GM12875 (cell line): Measurements from ENCODE around the gene CELF5.

ENCODE experiments used
- H3K4me3 ChIP-seq: one replicate; pipeline ENCODE4 v1.5.1; 2011; ENCODE audit warnings: low read depth, low read length, control low read depth
- CTCF ChIP-seq: IDR thresholded peaks from 2 replicates; pipeline ENCODE4 v1.5.1; 2011; ENCODE audit warnings: low read depth, mild to moderate bottlenecking, control low read depth, inconsistent platforms, low read length, moderate library complexity, borderline replicate concordance; ENCODE audit not compliant: insufficient read depth

The CELF5 gene

GRCh38 chr19:3313199-3313575 is 88.7 kb downstream of the CELF5 start:
- TF ChIP-seq CTCF: no peak
- no peak overlapping the region for H3K4me3 ChIP-seq

DNA sequence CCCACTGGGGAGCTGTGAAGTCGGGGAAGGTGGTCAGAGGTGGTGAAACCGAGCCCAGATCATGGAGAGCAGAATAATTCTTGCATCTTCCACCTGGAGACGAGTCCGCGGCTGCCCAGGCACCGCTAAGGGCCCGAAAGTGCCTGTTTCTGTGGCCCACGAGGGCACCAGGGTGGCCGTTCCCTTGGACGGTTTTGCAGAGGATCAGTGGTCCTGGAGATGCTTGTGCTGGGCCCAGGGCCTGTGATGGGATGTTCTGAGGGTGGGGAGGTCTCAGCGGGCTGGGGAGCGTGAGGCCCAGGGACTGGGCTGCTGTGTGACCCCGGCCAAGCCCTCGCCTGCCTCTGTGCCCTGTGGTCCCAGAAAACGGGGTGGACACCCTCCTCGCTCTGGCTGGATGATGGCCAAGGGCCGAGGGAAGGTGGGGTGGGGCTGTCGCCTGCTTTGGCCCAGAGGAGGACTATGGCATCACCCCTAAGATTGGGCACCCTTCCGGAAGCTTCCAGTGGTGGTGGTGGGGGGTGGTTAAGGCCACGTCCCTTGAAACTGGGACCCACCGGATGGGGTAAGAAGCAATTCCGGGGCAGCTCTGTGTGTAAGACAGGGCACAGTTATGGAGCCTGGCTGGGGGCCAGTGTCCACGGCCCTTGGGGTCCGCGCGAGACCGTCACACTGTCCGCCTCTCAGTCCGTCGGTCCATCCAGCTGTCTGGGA is 90.7 kb downstream of the CELF5 start:
- no peak for TF ChIP-seq CTCF

GRCh38 chr19:3315676-3315973 is 91.2 kb downstream of the CELF5 start:
- no peak for TF ChIP-seq CTCF
- H3K4me3 ChIP-seq: no peak overlapping the region

More for the DNA sequence above, 90.7 kb downstream of the CELF5 start:
- no peak overlapping the region for H3K4me3 ChIP-seq

DNA sequence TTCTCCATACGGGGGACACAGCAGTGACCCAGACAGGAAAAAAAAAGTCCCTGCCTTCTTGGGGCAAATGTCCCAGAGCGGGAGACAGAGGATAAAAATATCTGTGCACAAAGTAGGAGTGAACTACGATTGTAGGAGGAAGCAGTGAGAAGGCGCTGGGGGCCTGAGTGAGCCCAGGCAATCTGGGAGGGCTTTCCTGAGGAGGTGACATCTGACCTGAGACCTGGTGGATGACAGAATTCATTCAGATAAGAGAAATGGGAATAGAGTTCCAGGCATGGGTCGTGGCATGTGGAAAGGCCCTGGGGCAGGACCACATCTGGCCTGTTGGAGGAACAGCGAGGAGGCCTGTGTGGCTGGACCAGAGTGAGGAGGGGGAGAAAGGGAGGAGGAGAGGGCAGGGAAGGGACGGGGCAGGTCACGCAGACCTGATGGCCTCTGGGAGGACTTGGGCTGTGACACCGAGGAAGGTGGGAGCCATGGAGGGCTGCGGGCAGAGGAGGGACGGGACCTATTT is 91.7 kb downstream of the CELF5 start:
- TF ChIP-seq CTCF: no peak

GRCh38 chr19:3316659-3317207 is 92.3 kb downstream of the CELF5 start:
- TF ChIP-seq CTCF: no peak

More for the DNA sequence above, 91.7 kb downstream of the CELF5 start:
- no peak overlapping the region for H3K4me3 ChIP-seq

GRCh38 chr19:3319643-3320353 is 95.3 kb downstream of the CELF5 start:
- H3K4me3 ChIP-seq: no peak overlapping the region
- TF ChIP-seq CTCF: no peak

More at GRCh38 chr19:3316659-3317207, 92.3 kb downstream of the CELF5 start:
- no peak overlapping the region for H3K4me3 ChIP-seq

DNA sequence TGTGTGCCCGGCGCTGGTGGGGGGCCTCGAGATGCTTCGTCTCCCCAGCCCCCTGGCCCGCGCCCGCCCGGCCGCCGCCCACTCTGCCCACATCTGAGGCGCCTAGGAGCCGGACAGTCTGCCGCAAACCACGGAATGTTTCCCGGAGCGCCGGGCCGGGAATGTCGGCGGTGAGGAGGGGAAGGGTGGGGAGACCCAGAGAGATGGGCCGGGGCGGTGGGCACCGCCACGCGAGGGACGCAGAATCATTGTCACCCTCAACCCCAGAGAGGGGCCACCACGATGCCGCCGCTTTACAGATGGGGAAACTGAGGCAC is 95.9 kb downstream of the CELF5 start:
- TF ChIP-seq CTCF: no peak

More for the DNA sequence above, 95.9 kb downstream of the CELF5 start:
- no peak overlapping the region for H3K4me3 ChIP-seq
